Mucosa of rectum (tissue), 2 donors: Measurements from ENCODE around the gene HBG1.
"Not testable (repeated sequence)": the region's sequence is repeated elsewhere in the genome, so short reads cannot be mapped to it uniquely, and the experiment has no call there.

Experiments
- H3K27ac ChIP-seq, 2 donors: one replicate each; pipeline ENCODE4 v1.7.0; 2013; ENCODE audit warnings: inconsistent platforms in 2 of 2, low read depth in 2 of 2, low read length in 2 of 2
- H3K27me3 ChIP-seq, 2 donors: one replicate each; pipeline ENCODE4 v1.7.0; 2013; ENCODE audit warnings: low read length in 2 of 2; ENCODE audit not compliant: control insufficient read depth in 2 of 2, insufficient read depth in 2 of 2
- H3K36me3 ChIP-seq, 2 donors: one replicate each; pipeline ENCODE4 v1.7.0; 2013; ENCODE audit warnings: low read length in 2 of 2; ENCODE audit not compliant: control insufficient read depth in 2 of 2, insufficient read depth in 2 of 2
- H3K4me1 ChIP-seq, 2 donors: one replicate each; pipeline ENCODE4 v1.7.0; 2013; ENCODE audit warnings: low read length in 2 of 2, mild to moderate bottlenecking in 1 of 2; ENCODE audit not compliant: control insufficient read depth in 2 of 2, insufficient read depth in 2 of 2
- H3K4me3 ChIP-seq, 2 donors: one replicate each; pipeline ENCODE4 v1.7.0; 2013; ENCODE audit warnings: low read length in 2 of 2
- H3K9ac ChIP-seq, 2 donors: one replicate each; pipeline ENCODE4 v1.7.0; 2013; ENCODE audit warnings: low read length in 2 of 2, low read depth in 1 of 2, mild to moderate bottlenecking in 1 of 2
- H3K9me3 ChIP-seq, 2 donors: one replicate each; pipeline ENCODE4 v1.7.0; 2013; ENCODE audit warnings: low read length in 2 of 2; ENCODE audit not compliant: control insufficient read depth in 2 of 2
- donor health status: healthy.
- donor health status: Normal muscosa, but diverticular disease.

HBG1 gene

GRCh38 chr11:5249807-5250396 lies at the start of gene HBG1:
Gene HBG1 (minus strand): TSS chr11:5249857. CDS start chr11:5249804, 53 bp downstream.
- H3K27ac ChIP-seq, H3K27me3 ChIP-seq, H3K4me3 ChIP-seq, H3K4me1 ChIP-seq, H3K36me3 ChIP-seq, H3K9ac ChIP-seq, H3K9me3 ChIP-seq: not testable (repeated sequence)

DNA sequence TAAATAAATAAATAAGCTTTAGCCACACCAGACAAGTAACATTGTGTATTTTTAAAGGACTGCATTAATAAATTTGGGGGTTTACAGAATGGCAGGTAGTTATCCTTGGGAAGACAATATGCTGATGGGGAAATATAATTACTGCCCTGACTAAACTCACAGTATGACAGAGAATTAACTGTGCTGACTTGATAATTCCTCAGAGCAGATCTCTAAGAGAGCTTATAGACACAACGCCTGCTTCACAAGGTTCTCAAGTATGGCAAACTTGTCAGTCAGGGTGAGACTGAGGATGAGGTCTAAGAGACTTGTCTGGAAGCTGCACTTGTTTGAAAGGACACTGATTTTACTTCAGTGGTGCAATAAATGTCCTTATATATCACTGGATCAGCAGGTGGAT lies 48.8 kb upstream of the HBG1 start:
- H3K9me3 ChIP-seq: no peaks in the 10 kb centered on the region

DNA sequence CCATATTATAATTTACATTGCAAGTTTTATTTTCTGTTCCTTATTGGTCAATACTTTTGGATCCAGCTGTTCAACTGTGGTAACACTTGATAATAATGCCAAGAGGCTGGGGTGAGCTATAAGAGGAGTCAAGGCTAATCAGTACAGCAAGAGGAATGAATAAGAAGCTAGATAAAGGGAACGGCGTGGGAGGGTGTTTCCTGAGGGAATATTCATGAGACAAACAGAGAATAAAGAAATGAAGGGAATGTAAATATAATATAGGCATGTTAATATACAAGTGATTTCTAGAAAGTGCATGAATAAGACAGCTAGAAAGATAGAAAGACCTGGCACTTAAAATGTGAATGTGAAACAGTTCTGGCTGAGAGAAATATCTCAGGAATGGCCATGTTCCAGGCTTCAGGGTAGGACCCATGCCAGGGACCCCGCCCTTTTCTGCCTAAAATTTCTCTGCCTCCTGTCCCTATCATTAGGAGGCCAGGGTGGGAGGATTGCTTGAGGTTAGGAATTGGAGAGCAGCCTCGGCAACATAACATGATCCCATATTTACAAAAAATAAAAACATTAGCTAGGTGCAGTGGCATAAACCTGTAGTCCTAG lies 48.2 kb upstream of the HBG1 start:
- Histone ChIP-seq H3K27me3 (no peaks in the 10 kb centered on the region), H3K36me3 (no peaks in the 10 kb centered on the region), H3K27ac (no peak overlapping the region), H3K4me3 (no peak overlapping the region), H3K9ac (no peak overlapping the region), H3K9me3 (no peaks in the 10 kb centered on the region), H3K4me1 (no peaks in the 10 kb centered on the region)

More for the DNA sequence above, 48.8 kb upstream of the HBG1 start:
- no peaks in the 10 kb centered on the region for H3K27me3 ChIP-seq
- no peaks in the 10 kb centered on the region for H3K36me3 ChIP-seq
- no peaks in the 10 kb centered on the region for H3K4me1 ChIP-seq
- no peak overlapping the region for H3K27ac ChIP-seq
- H3K4me3 ChIP-seq: no peak overlapping the region
- no peak overlapping the region for H3K9ac ChIP-seq

GRCh38 chr11:5294342-5294995 lies 44.8 kb upstream of the HBG1 start:
- not testable (repeated sequence) for H3K4me1 ChIP-seq, H3K9ac ChIP-seq, H3K36me3 ChIP-seq, H3K4me3 ChIP-seq, H3K9me3 ChIP-seq, H3K27ac ChIP-seq, H3K27me3 ChIP-seq

DNA sequence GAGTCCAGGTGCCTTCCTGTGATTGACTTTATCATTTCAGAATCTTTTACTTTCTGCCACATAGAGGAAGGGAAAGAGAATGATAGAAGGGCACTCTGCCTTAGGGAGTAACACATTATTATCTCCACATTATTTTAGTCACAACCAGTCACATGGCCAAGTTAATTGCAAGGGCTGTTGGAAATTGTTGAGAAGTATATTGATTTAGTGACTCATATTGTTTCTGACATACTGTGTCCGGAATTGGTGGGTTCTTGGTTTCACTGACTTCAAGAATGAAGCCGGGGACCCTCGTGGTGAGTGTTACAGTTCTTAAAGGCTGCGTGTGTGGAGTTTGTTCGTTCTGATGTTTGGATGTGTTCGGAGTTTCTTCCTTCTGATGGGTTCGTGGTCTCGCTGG lies 43.4 kb upstream of the HBG1 start:
- H3K27ac ChIP-seq: no peak overlapping the region
- H3K27me3 ChIP-seq: no peaks in the 10 kb centered on the region
- H3K36me3 ChIP-seq: no peaks in the 10 kb centered on the region

GRCh38 chr11:5291207-5291838 lies 41.7 kb upstream of the HBG1 start:
- H3K9me3 ChIP-seq: no peaks in the 10 kb centered on the region
- no peak overlapping the region for H3K4me3 ChIP-seq
- H3K27me3 ChIP-seq: no peaks in the 10 kb centered on the region
- H3K9ac ChIP-seq: no peak overlapping the region
- no peaks in the 10 kb centered on the region for H3K4me1 ChIP-seq
- no peaks in the 10 kb centered on the region for H3K36me3 ChIP-seq
- H3K27ac ChIP-seq: no peak overlapping the region

More for the DNA sequence above, 43.4 kb upstream of the HBG1 start:
- H3K9me3 ChIP-seq: no peaks in the 10 kb centered on the region
- no peak overlapping the region for H3K4me3 ChIP-seq
- no peaks in the 10 kb centered on the region for H3K4me1 ChIP-seq
- no peak overlapping the region for H3K9ac ChIP-seq

GRCh38 chr11:5290106-5290505 lies 40.4 kb upstream of the HBG1 start:
- Histone ChIP-seq H3K4me1 (no peaks in the 10 kb centered on the region), H3K9ac (no peak overlapping the region), H3K27ac (no peak overlapping the region), H3K9me3 (no peaks in the 10 kb centered on the region), H3K4me3 (no peak overlapping the region), H3K36me3 (no peaks in the 10 kb centered on the region), H3K27me3 (no peaks in the 10 kb centered on the region)

DNA sequence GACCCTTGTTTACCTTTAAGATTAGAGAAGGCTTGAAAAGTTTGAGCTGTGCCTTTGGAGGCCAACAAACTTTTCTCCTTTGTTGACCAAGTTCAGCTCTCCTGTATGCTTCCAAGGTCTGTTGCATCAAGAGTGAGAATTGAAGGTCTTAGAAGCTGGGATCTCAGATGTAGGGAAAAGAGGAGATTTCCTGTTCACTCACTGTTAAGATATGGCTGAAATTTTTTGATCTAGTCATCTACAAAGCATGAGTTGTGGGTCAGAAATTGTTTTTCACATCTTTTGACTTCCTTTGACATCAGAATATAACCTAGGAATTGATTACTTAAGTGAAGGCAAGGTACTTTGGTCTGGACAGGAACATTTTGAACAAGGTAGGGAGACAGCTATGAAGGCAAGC lies 40.0 kb upstream of the HBG1 start:
- no peaks in the 10 kb centered on the region for H3K36me3 ChIP-seq
- no peak overlapping the region for H3K9ac ChIP-seq
- H3K27ac ChIP-seq: no peak overlapping the region
- H3K9me3 ChIP-seq: no peaks in the 10 kb centered on the region
- H3K4me3 ChIP-seq: no peak overlapping the region
- no peaks in the 10 kb centered on the region for H3K27me3 ChIP-seq
- no peaks in the 10 kb centered on the region for H3K4me1 ChIP-seq

GRCh38 chr11:5288906-5289550 lies 39.4 kb upstream of the HBG1 start:
- Histone ChIP-seq H3K36me3 (no peaks in the 10 kb centered on the region), H3K27ac (no peak overlapping the region), H3K9ac (no peak overlapping the region), H3K27me3 (no peaks in the 10 kb centered on the region), H3K4me1 (no peaks in the 10 kb centered on the region), H3K9me3 (no peaks in the 10 kb centered on the region), H3K4me3 (no peak overlapping the region)
